Globus pallidus (tissue), 1 donor: ENCODE measurements around the gene ADGRG2.

Experiments
- DNase-seq: peaks from one replicate; pipeline ENCODE4 v3.0.0-alpha.2; 2015; ENCODE audit warnings: low spot score

ADGRG2 gene, protein sequence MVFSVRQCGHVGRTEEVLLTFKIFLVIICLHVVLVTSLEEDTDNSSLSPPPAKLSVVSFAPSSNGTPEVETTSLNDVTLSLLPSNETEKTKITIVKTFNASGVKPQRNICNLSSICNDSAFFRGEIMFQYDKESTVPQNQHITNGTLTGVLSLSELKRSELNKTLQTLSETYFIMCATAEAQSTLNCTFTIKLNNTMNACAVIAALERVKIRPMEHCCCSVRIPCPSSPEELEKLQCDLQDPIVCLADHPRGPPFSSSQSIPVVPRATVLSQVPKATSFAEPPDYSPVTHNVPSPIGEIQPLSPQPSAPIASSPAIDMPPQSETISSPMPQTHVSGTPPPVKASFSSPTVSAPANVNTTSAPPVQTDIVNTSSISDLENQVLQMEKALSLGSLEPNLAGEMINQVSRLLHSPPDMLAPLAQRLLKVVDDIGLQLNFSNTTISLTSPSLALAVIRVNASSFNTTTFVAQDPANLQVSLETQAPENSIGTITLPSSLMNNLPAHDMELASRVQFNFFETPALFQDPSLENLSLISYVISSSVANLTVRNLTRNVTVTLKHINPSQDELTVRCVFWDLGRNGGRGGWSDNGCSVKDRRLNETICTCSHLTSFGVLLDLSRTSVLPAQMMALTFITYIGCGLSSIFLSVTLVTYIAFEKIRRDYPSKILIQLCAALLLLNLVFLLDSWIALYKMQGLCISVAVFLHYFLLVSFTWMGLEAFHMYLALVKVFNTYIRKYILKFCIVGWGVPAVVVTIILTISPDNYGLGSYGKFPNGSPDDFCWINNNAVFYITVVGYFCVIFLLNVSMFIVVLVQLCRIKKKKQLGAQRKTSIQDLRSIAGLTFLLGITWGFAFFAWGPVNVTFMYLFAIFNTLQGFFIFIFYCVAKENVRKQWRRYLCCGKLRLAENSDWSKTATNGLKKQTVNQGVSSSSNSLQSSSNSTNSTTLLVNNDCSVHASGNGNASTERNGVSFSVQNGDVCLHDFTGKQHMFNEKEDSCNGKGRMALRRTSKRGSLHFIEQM

GRCh38 chrX:19121898-19122640 is at the start of gene ADGRG2:
Gene ADGRG2, minus strand, starts transcription at chrX:19122468. Its CDS starts 53,634 bp downstream, at chrX:19068834.
- DNase-seq: no peak

DNA sequence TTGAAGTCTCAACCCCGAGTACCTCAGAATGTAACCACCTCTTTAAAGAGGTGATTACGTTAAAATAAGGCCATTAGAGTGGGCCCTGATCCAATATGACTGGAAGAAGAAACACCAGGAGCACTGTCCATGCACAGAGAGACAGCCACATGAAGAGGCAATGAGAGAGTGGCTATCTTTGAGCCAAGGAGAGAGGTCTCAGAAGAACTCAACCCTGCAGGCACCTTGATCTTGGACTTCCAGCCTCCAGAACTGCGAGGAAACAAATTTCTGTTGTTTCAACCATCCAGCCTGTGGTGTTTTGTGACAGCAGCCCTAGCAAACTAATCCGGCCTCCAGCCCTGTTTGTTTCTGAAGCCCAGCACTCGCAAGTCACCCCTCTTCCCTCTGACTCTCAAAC is 46.3 kb upstream of the ADGRG2 start:
- no peak for DNase-seq

DNA sequence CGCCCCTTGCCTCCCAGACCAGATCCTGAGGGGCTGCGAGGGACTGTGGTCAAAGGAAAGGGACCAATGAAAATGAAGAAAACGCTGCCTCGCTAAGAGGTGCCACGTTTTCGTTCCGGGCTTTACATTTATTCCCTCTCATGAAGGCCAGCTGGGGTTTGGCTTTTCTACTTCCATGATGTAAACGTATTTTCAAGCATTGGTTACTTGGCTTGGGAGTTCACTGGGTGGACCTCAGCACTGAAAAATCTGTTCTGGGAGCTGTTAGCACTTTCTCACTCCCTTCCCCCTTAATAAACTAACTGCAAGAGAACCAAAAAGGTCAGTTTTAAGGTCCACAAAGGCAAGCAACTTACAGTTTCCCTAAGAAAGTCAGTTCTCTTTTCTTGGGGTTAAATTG is 40.6 kb upstream of the ADGRG2 start:
- DNase-seq: no peak

DNA sequence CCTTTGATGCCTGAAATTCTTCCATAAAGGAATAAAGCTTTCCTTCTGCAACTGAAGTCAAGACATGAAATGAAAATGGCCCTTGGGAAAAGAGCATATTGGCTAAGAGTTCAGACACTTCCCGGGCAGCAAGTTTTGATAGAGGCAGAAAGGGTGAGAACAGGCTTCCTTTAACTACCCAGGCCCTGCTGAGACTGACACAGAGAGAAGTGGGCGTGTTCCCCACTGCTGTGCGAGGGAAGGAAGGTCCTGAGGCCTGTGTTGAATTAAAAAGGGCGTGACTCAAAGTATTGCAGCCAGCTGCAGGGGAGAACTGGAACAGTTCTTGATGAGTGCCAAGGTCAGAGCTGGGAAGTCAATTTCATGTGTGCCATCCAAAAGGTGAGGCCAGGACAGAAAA is 33.9 kb upstream of the ADGRG2 start:
- no peak for DNase-seq

- DNase-seq: no peak
Observed at GRCh38 chrX:19152762-19153161, 30.5 kb upstream of the ADGRG2 start.

GRCh38 chrX:19137067-19137466 is 14.8 kb upstream of the ADGRG2 start:
- no peak for DNase-seq

- no peak for DNase-seq
Observed at GRCh38 chrX:19133784-19134183, 11.5 kb upstream of the ADGRG2 start.

DNA sequence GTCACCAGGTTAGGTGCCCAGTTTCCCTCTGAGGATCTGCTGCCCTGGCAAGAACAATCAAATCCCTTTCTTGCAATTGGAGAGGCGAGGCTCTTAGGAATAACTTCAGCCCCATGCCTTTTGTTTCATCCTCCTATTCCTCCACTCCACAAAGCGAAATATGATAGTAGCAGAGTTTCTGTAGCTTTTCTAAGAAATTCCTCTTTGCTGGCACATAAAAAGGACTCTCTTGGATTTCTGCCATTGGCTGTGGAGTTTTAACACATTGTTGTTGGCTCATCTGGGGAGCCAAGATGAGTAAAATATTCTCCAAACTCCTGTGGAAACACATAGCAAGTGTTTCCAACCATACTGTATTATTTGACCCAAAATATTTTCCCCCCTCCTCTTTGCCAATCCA is 11.0 kb upstream of the ADGRG2 start:
- DNase-seq: no peak

DNA sequence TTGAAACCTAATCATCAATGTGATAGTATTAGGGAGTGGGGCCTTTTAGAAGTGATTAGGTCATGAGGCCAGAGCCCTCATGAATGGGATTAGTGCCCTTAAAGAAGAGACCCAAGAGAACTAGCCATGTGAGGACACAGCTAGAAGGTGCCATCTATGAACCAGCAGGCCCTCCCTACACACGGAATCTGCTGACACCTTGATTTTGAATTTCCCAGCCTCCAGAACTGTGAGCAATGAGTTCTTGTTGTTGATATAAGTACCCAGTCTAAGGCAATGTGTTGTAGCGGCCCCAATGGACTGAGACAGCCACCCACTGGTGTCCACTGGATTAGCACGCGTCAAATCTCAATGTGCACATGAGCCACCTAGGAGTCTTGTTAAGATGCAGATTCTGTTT is 8.4 kb upstream of the ADGRG2 start:
- no peak for DNase-seq

DNA sequence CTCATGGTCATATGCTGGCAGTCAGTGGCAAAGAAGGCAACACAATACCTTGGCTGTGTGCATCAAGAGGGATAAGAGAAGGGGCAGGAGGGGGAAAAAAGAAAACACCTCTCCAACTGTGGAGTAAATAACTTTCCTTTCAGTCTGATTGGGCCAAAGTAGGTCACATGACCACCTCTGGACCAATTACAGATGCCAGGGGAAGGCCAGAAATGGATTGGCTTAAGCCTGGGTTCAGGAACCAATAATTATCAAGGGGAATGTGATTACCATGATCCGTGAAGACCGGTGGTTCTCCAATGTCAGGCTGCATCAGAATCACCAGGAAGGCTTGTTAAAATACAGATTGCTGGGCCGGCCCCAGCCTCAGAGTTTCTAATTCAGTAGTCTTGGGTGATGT is 7.4 kb upstream of the ADGRG2 start:
- no peak for DNase-seq

GRCh38 chrX:19127649-19128168 is 5.4 kb upstream of the ADGRG2 start:
- no peak for DNase-seq

- no peak for DNase-seq
Observed at GRCh38 chrX:19122641-19123009, 357 bp upstream of the ADGRG2 start.

GRCh38 chrX:19121466-19121865 is 802 bp downstream of the ADGRG2 start:
- DNase-seq: no peak

DNA sequence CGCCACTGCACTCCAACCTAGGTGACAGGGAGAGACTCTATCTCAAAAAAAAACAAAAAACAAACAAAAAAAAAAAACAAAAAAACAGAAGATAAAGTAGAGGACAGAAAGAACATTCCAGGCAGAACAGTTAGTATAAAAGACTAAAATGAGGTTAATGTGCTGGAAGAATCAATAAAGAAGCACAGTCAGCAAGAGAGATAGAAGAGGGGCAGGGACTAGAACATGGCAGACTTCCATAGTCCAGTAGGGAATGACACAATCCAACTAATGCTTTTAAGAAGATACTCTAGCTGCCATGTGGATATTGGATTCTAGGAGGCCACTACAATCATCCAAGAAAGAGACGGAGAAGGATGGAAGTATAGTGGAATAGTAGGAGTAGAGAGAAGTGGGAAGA is 11.6 kb downstream of the ADGRG2 start:
- DNase-seq: no peak

GRCh38 chrX:19107035-19107434 is 15.2 kb downstream of the ADGRG2 start:
- no peak for DNase-seq

DNA sequence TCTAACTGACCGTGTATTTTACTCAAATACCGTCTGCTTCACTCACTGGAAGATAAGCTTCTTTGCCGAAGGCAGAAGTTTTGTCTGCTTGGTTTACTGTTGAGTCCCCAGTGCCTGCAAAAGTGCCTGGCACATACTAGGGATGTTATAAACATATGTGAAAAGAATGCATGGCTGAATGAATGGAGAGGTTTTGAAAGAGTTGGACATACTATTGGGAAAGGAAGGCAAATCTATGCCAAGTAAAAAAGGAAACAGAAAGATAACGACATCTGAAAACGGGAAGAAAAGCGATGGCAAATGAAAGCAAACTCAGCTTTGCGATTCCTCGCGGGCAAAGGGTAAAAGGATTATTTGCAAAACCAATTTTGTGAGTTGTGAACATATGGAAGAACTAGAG is 21.7 kb downstream of the ADGRG2 start:
- DNase-seq: no peak

DNA sequence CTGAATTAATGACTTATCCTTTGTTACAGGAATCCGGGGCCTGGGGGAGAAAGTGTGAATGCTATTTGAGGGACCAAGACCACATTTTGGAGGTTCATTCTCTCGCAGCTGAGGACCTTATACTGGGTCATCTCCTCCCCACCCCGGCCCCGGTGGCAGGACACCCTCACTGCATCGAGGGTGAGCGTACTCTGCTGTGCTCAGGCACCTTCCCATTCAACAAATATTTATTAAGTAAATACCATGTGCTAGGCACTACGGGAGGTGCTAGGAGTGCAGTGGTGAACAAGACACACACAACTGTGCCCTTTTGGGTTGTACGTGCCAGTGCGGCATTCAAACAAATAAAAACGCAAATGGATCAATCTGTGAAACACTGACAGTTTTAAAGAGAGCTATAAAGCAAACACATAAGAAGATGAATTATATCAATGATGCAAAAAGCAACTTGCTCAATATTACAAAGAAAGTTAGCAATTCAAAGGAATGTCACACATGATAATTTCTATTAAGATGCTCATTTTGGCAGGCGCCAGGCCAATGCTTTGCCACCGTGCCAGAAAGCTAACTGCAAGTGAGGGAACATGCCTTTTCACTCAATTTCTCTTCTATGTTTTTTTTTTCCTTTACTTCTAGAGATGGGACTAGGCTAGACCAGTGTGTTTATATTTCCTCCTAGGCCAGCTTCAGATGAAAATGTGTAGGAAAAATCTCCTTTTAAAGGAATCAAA is 24.6 kb downstream of the ADGRG2 start:
- DNase-seq: no peak

GRCh38 chrX:19096586-19096985 is 25.7 kb downstream of the ADGRG2 start:
- DNase-seq: no peak

GRCh38 chrX:19094654-19095053 is 27.6 kb downstream of the ADGRG2 start:
- no peak for DNase-seq

- DNase-seq: no peak
Observed at GRCh38 chrX:19091596-19091995, 30.7 kb downstream of the ADGRG2 start.

DNA sequence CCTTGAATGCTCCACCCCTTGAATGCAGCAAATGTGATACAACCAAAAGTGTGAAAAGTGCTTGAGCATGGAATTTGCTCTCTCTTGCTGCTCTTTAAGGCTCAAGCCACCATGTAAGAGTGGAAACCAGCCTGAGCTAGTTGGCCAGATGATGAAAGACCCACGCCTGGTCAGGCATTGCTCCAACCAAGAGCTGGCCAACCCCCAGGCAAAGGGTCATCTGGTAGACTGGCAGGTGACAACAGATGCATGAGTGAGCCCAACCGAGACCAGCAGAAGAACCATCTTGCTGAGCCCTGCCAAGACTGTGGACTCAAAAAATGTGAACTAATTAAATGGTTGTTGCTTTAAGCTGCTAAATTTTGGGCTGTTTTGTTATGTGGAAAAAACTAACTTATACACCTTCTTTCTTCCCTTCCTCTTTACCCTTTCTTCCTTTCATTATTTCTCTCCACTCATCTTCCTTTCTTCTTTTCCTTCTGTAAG is 32.7 kb downstream of the ADGRG2 start:
- DNase-seq: no peak
